Activated CD8-positive, alpha-beta memory T cell treated with anti-CD3 and anti-CD28 coated beads, Interleukin-2, amount 50 U/mL, for 48 hours (primary cell): ENCODE data around the gene EXO1.
A peak's percentile ranks its signal among the peaks of the same experiment; 100 is the strongest.
"Not testable (repeated sequence)": the region's sequence is repeated elsewhere in the genome, so short reads cannot be mapped to it uniquely, and the experiment has no call there.

Source experiments
- DNase-seq: peaks from one replicate; pipeline ENCODE4 v3.0.0-alpha.2; 2020

EXO1 gene

GRCh38 chr1:241847796-241848685, at the start of gene EXO1:
Gene EXO1 (plus strand): TSS chr1:241848204. CDS start chr1:241850426, 2,222 bp downstream.
- peak; percentile 95 for DNase-seq

DNA sequence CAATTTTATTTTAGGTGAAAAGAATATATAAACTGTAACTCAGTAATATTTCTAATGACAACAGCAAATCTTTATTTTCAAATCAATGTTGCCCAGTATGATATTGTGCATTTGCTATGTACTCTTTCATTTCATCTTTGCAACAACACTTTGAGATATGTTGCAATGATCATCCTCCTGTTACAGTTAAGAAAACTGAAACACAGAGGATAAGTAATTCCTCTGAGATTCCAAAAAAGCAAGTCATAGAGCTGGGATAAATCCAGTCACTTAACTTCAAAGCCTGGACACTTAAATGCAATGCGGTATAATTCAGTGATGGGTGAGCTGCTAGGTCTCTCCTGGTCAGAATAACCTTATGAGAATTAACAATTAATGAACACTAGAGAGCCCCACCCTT, 48.6 kb upstream of the EXO1 start:
- DNase-seq = no peak

- DNase-seq = no peak
Observed at GRCh38 chr1:241800640-241801039, 47.4 kb upstream of the EXO1 start.

DNA sequence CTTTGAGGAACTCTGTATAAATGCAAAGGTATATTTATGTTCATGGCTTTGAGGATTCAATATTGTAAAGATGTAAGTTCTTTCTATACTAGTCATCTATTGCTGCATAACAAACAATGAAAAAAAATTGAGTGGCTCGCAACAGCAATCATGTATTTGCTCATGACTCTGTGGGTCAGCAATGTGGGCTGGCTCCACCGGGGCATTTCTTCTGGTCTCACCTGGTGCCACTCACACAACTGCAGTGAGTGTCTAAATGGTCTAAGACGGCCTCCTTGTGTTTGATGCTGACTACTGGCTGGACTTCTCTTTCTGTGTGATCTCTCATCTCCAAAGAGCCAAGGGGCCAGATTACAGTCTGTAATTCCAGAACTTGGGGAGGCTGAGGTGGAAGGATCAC, 45.1 kb upstream of the EXO1 start:
- no peak for DNase-seq

- not testable (repeated sequence) for DNase-seq
Observed at GRCh38 chr1:241804706-241805105, 43.3 kb upstream of the EXO1 start.

DNA sequence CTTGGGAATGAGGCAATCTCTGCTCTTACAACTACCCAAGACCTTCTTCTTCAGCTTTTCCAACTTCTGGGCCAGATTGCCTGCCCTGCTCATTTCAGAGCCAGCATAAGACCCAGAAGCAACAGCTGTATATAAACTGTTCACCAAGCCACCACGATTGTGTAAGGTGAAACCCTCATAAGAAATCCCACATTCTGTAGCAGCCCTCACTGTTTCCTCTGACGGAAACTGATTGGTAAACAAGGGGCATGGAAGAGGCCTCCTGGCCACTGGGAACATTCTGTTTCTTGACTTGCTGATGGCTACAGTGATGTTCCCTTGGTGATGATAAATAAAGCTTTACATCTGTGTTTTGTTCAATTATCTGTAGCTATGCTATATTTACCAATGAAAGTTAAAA, 39.7 kb upstream of the EXO1 start:
- no peak for DNase-seq

GRCh38 chr1:241810769-241811405, 37.1 kb upstream of the EXO1 start:
- DNase-seq = no peak

DNA sequence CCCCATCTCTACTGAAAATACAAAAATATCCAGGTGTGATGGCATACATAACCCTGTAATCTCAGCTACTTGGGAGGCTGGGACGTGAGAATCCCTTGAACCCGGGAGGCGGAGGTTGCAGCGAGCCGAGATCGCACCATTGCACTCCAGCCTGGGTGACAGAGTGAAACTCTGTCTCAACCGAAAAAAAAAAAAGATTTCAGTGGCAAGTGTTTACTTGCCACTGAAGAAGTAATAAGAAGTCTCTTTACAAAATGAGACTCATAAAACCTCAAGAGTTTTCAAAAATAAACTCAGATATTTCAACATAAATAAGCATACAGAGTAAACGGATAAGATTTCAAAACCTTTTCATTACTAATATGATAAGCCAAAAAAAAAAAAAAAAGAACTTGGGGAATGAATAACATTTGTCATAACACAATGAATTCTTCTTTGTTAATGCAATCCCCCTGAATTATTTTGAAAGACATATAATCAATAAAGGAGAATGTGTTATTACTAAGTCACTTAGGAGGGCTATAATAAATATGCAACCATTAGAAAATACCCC, 34.2 kb upstream of the EXO1 start:
- no peak for DNase-seq

DNA sequence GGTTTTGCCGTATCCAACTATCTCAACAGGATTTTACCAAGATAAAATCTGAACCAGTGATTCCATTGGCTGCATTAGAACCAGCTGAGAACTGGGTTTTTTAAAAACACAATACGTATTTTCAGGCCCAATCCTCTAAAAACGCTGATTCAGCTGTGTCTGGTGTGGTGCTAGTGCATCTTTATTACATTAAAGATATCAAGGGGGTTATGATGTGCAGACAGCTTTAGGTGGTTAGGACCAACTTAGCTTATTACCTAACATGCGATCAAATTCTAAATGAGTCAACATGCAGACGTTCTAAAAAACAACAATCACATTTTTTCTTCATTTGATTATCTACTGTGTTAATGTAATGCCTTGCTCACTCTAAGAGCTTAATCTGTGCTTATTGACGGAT, 32.0 kb upstream of the EXO1 start:
- DNase-seq = no peak

DNA sequence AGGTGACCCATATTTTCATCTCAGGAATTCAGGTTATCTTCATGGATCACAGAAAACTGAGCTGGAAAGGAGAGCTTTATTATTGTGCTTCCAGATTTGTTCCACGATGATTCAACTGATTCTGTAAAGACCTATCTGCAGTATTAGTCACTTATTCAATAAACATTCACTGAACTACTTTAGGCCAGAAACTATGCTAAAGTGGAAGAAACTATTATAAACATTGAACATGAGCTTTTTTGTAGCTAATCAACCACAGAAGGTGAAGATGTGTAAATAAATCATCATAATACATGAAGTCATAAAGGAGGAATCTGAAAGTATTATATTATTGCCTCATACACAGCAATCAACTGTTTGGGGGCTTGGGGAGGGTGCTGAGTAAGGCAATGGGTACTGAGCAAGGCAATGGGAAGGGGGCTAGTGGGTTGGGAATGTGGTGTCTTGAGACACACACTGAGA, 30.6 kb upstream of the EXO1 start:
- DNase-seq = no peak

GRCh38 chr1:241817956-241818612, 29.9 kb upstream of the EXO1 start:
- DNase-seq = no peak

DNA sequence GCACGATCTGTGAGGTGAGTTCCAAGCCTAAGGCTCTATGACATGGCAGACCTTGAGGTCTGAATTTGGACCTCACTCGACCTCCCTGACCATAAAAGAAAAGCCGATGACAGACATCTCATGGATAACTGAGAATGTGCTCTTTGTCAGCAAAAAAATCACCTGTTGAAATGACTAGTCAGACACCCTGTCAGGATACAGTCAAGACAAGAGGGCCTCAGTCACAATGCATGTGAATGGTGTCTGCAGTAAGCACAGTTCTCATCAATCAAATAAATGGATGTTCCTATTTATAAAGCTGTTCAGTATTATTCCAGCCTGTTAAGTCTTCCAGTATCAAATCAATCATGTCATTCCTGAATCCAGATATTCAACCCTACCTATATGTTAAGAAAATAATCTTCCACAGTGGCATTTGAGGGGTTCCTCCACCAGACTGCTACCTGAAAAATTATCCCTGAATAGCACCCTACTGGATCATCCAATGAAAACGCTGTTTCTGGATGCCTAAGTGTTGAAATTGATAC, 28.6 kb upstream of the EXO1 start:
- DNase-seq = no peak

GRCh38 chr1:241821363-241821762, 26.6 kb upstream of the EXO1 start:
- no peak for DNase-seq

DNA sequence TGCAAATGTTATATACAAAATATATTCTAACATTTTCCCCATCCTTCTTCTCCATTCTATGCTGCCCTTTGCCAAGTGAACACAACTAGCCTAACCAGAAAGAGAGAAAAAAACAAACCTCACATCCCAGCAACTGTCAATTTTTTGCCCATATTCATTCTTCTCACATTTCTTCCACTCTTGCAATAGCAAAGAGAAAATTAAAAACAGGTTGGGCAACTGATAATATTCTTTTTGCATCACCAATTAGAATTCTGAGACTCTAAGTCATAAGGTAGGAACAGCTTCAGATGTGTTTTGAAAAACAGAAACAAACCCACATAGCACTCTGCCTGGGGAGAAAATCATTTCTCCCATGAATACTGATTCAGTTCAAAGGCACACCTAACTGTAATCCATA, 25.2 kb upstream of the EXO1 start:
- DNase-seq = no peak

GRCh38 chr1:241823925-241824324, 24.1 kb upstream of the EXO1 start:
- DNase-seq = no peak

DNA sequence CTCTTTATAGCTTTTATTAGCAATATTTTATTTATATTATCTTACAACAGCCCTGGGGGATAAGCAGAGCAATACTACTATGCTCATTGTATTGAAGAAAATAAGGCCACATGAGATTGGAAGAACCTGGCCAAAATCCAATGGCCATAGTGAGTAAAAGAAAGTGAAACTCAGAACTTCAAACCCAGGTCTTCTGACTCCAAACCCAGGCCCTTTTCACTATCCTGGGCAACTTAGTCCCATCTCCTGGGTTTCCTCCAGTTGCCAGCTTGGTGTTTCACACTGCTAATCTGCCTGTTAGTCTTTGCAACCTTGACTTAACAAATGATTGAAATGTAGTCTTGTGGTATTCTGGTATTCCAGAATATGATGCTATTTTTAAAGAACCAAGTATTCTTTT, 22.4 kb upstream of the EXO1 start:
- DNase-seq = no peak

DNA sequence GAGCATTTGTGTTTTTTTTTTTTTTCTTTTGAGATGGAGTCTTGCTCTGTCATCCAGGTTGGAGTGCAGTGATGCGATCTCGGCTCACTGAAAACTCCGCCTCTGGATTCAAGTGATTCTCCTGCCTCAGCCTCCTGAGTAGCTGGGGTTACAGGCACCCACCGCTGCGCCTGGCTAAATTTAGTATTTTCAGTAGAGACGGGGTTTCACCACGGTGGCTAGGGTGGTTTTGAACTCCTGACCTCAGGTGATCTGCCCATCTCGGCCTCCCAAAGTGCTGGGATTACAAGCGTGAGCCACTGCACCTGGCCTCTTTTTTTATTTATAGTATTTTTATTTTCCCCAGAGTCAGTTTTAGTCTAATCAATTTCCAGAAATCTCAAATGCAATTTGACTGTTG, 21.4 kb upstream of the EXO1 start:
- DNase-seq = not testable (repeated sequence)

DNA sequence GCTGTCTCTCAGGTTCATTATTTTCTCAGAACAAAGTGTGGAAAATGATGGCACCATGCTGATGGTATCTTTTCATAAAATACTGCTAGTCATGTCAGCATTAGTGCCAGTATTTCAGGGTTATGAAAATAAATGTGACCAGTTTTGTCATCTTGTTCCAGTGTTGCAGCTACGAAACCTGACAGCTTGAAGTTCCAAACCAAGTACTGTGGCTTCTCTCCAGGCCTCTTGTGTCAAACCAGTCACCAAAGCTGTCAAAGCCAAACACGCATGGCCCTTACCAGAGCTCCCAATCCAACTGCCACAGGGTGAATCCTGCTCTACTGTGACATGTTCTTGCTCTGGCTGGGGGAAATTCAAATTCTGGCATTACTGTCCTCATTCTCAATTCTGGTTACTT, 20.7 kb upstream of the EXO1 start:
- DNase-seq = no peak

- no peak for DNase-seq
Observed at GRCh38 chr1:241828463-241829021, 19.5 kb upstream of the EXO1 start.

- no peak for DNase-seq
Observed at GRCh38 chr1:241829468-241829867, 18.5 kb upstream of the EXO1 start.

- no peak for DNase-seq
Observed at GRCh38 chr1:241834733-241835377, 13.1 kb upstream of the EXO1 start.

GRCh38 chr1:241836941-241837340, 11.1 kb upstream of the EXO1 start:
- no peak for DNase-seq
